GM21423 (cell line): ENCODE measurements around the gene SNX24.
A peak's percentile ranks its signal among the peaks of the same experiment; 100 is the strongest.
"Not testable (repeated sequence)": the region's sequence is repeated elsewhere in the genome, so short reads cannot be mapped to it uniquely, and the experiment has no call there.

Experiments
- ATAC-seq: cut with Tn5 transposase; IDR thresholded peaks from one replicate; pipeline ENCODE4 v1.9.1; 2021; ENCODE audit warnings: mild to moderate bottlenecking, moderate library complexity; ENCODE audit not compliant: unreplicated experiment

Gene SNX24

GRCh38 chr5:122957457-122957856 lies 112.0 kb downstream of the SNX24 start:
- ATAC-seq, result no peak

GRCh38 chr5:122959740-122960445 lies 114.5 kb downstream of the SNX24 start:
- ATAC-seq, result no peak

- ATAC-seq, result no peak
These were observed 117.9 kb downstream of the SNX24 start for GRCh38 chr5:122963305-122963704.

- ATAC-seq, result no peak
These were observed 119.7 kb downstream of the SNX24 start for GRCh38 chr5:122965111-122965510.

GRCh38 chr5:122967085-122967484 lies 121.7 kb downstream of the SNX24 start:
- ATAC-seq, result peak; percentile 55

GRCh38 chr5:122967625-122968024 lies 122.2 kb downstream of the SNX24 start:
- ATAC-seq, result peak; percentile 96

GRCh38 chr5:122968056-122968455 lies 122.6 kb downstream of the SNX24 start:
- ATAC-seq, result not testable (repeated sequence)

- no peak for ATAC-seq
These were observed 125.9 kb downstream of the SNX24 start for GRCh38 chr5:122971333-122971732.

- ATAC-seq, result no peak
These were observed 127.5 kb downstream of the SNX24 start for GRCh38 chr5:122972877-122973276.

GRCh38 chr5:122973759-122974158 lies 128.3 kb downstream of the SNX24 start:
- ATAC-seq, result not testable (repeated sequence)

- not testable (repeated sequence) for ATAC-seq
These were observed 128.8 kb downstream of the SNX24 start for GRCh38 chr5:122974251-122974650.

GRCh38 chr5:122977319-122977718 lies 131.9 kb downstream of the SNX24 start:
- no peak for ATAC-seq

- no peak for ATAC-seq
These were observed 132.7 kb downstream of the SNX24 start for GRCh38 chr5:122978068-122978467.

GRCh38 chr5:122978644-122979297 lies 133.4 kb downstream of the SNX24 start:
- no peak for ATAC-seq

GRCh38 chr5:122981846-122982245 lies 136.4 kb downstream of the SNX24 start:
- ATAC-seq, result no peak

GRCh38 chr5:122982376-122982775 lies 137.0 kb downstream of the SNX24 start:
- no peak for ATAC-seq

GRCh38 chr5:122984425-122984824 lies 139.0 kb downstream of the SNX24 start:
- ATAC-seq, result peak; percentile 38

GRCh38 chr5:122985006-122985700 lies 139.7 kb downstream of the SNX24 start:
- ATAC-seq, result no peak

GRCh38 chr5:122985954-122986721 lies 140.7 kb downstream of the SNX24 start:
- peak; percentile 91 for ATAC-seq

- no peak for ATAC-seq
These were observed 150.7 kb downstream of the SNX24 start for GRCh38 chr5:122996091-122996490.

- ATAC-seq, result no peak
These were observed 151.9 kb downstream of the SNX24 start for GRCh38 chr5:122997294-122997693.
